ENCODE results near the gene ENAH.
"Not testable (repeated sequence)": the region's sequence is repeated elsewhere in the genome, so short reads cannot be mapped to it uniquely, and the experiment has no call there.

ENAH gene

GRCh38 chr1:225629483-225629882, 23.4 kb downstream of the ENAH start:
- no peak for TF ChIP-seq CTCF (IDR thresholded peaks at IDR 0.05; ENCODE audit: low read depth, low read length, missing control alignments)
- no peak overlapping the region for H3K4me3 ChIP-seq (ENCODE audit: low read depth, low read length)
- no peak for DNase-seq (ENCODE audit: low read depth)

GRCh38 chr1:225628794-225629193, 24.1 kb downstream of the ENAH start:
- H3K4me3 ChIP-seq (ENCODE audit: low read depth, low read length); DNase-seq (ENCODE audit: low read depth): not testable (repeated sequence)

GRCh38 chr1:225627304-225627947, 25.5 kb downstream of the ENAH start:
- TF ChIP-seq CTCF (IDR thresholded peaks at IDR 0.05; ENCODE audit: low read depth, low read length, missing control alignments): no peak
- H3K4me3 ChIP-seq (ENCODE audit: low read depth, low read length): no peak overlapping the region
- no peak for DNase-seq (ENCODE audit: low read depth)

- TF ChIP-seq CTCF (IDR thresholded peaks at IDR 0.05; ENCODE audit: low read depth, low read length, missing control alignments): no peak
- no peak overlapping the region for H3K4me3 ChIP-seq (ENCODE audit: low read depth, low read length)
- no peak for DNase-seq (ENCODE audit: low read depth)
Measured at GRCh38 chr1:225626698-225627097, 26.2 kb downstream of the ENAH start.

- DNase-seq (ENCODE audit: low read depth): no peak
- TF ChIP-seq CTCF (IDR thresholded peaks at IDR 0.05; ENCODE audit: low read depth, low read length, missing control alignments): no peak
- H3K4me3 ChIP-seq (ENCODE audit: low read depth, low read length): no peak overlapping the region
Measured at GRCh38 chr1:225617956-225618355, 35.0 kb downstream of the ENAH start.

GRCh38 chr1:225617479-225617878, 35.4 kb downstream of the ENAH start:
- DNase-seq (ENCODE audit: low read depth): no peak
- no peak overlapping the region for H3K4me3 ChIP-seq (ENCODE audit: low read depth, low read length)
- no peak for TF ChIP-seq CTCF (IDR thresholded peaks at IDR 0.05; ENCODE audit: low read depth, low read length, missing control alignments)

- H3K4me3 ChIP-seq (ENCODE audit: low read depth, low read length); DNase-seq (ENCODE audit: low read depth): not testable (repeated sequence)
Measured at GRCh38 chr1:225615403-225615790, 37.5 kb downstream of the ENAH start.

GRCh38 chr1:225613006-225613405, 39.9 kb downstream of the ENAH start:
- no peak for DNase-seq (ENCODE audit: low read depth)
- TF ChIP-seq CTCF (IDR thresholded peaks at IDR 0.05; ENCODE audit: low read depth, low read length, missing control alignments): no peak
- no peak overlapping the region for H3K4me3 ChIP-seq (ENCODE audit: low read depth, low read length)

All from GM12864 (cell line).